ENCODE data around the gene PALB2. TPM values are rescaled to one million over a fixed set of nuclear protein-coding genes. Genes with fewer than 3 reads are reported as not detected.
"Not testable (repeated sequence)": the region's sequence is repeated elsewhere in the genome, so short reads cannot be mapped to it uniquely, and the experiment has no call there.

Gene PALB2
- total RNA-seq, 3 donors from 2014 or later, result 10.4 to 18.6 (median 10.5) TPM

- no peak for DNase-seq (ENCODE audit: low spot score in 2 of 2)
- Histone ChIP-seq H3K4me3 (peak overlapping the region; percentile 93 to 98 (median 95)), H3K36me3 (no peaks in the 10 kb centered on the region), H3K27me3 (no peaks in the 10 kb centered on the region), H3K4me1 (peaks cover 0 to 17% of the 10 kb centered on the region in 2 donors), H3K9me3 (no peaks in the 10 kb centered on the region), H3K27ac (peak overlapping the region in 1 of 2 donors; percentile 87)
- intact Hi-C loops (cut with DNase I; ENCODE audit: low total_unique reads), result no loop called here
- TF ChIP-seq POLR2AphosphoS5 (IDR thresholded peaks at IDR 0.05), result no peak
These were observed 1.2 kb upstream of the PALB2 start for GRCh38 chr16:23642246-23642774.

GRCh38 chr16:23640615-23640930 lies 537 bp downstream of the PALB2 start:
- H3K9me3 ChIP-seq, result no peaks in the 10 kb centered on the region
- peak overlapping the region; percentile 81 to 87 for H3K27ac ChIP-seq
- H3K36me3 ChIP-seq, result no peaks in the 10 kb centered on the region
- intact Hi-C loops (cut with DNase I; ENCODE audit: low total_unique reads), result no loop called here
- TF ChIP-seq, protein P1, sequence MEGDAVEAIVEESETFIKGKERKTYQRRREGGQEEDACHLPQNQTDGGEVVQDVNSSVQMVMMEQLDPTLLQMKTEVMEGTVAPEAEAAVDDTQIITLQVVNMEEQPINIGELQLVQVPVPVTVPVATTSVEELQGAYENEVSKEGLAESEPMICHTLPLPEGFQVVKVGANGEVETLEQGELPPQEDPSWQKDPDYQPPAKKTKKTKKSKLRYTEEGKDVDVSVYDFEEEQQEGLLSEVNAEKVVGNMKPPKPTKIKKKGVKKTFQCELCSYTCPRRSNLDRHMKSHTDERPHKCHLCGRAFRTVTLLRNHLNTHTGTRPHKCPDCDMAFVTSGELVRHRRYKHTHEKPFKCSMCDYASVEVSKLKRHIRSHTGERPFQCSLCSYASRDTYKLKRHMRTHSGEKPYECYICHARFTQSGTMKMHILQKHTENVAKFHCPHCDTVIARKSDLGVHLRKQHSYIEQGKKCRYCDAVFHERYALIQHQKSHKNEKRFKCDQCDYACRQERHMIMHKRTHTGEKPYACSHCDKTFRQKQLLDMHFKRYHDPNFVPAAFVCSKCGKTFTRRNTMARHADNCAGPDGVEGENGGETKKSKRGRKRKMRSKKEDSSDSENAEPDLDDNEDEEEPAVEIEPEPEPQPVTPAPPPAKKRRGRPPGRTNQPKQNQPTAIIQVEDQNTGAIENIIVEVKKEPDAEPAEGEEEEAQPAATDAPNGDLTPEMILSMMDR (IDR thresholded peaks at IDR 0.05), result no peak
- TF ChIP-seq POLR2AphosphoS5 (IDR thresholded peaks at IDR 0.05), result no peak
- TF ChIP-seq POLR2A (IDR thresholded peaks at IDR 0.05), result no peak
- no peak for DNase-seq (ENCODE audit: low spot score in 2 of 2)
- peaks cover 0 to 17% of the 10 kb centered on the region in 2 donors for H3K4me1 ChIP-seq
- peak overlapping the region; percentile 93 to 98 (median 95) for H3K4me3 ChIP-seq
- no peaks in the 10 kb centered on the region for H3K27me3 ChIP-seq

DNA sequence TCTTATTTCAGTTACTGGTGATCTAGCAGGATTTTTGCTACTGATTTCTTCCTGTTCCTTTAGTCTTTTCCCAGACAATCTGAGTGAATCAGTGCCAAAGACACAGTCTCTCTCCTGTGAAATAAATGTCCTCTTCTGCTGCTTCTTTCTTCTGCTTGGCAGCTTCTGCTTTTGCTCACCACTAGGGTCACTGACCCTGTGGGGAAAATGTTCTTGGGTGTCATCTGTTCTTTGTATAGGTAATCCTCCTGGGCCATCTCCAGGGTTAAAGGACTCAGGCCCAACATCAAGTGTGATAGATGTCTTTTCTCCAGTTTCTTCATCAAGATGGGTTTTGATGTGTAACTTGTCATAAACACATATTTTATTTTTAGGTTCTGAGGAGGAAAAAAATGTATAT lies 5.2 kb downstream of the PALB2 start:
- TF ChIP-seq POLR2A (IDR thresholded peaks at IDR 0.05), result no peak
- no peak for TF ChIP-seq POLR2AphosphoS5 (IDR thresholded peaks at IDR 0.05)
- TF ChIP-seq, protein P1 (IDR thresholded peaks at IDR 0.05), result no peak
- Histone ChIP-seq H3K9me3 (no peaks in the 10 kb centered on the region), H3K27ac (no peak overlapping the region), H3K4me1 (peaks cover 0 to 7% of the 10 kb centered on the region in 2 donors), H3K27me3 (no peaks in the 10 kb centered on the region), H3K36me3 (no peaks in the 10 kb centered on the region), H3K4me3 (no peak overlapping the region)
- DNase-seq (ENCODE audit: low spot score in 2 of 2), result no peak
- intact Hi-C loops (cut with DNase I; ENCODE audit: low total_unique reads), result no loop called here

DNA sequence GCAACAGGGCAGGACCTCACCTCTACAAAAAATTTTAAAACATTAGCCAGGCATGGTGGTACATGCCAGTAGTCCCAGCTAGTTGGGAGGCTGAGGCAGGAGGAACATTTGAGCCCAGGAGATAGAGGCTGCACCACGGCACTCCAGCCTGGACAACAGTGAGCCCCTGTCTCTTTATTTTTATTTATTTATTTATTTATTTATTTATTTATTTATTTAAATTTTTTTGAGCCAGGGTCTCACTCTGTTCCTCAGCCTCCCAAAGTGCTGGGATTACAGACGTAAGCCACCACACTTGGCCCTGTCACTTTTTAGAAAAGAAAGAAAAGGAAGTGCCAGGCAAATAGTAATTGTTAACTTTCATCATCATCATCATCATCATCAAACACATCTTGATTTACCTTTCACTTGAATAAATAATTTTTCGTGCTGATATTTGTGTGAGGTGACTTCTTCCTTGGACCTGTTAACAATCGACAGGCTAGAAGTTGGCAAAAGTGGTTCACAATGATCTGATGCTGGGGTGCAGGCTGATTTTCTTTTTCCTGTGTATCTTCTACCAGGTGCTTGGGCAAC lies 6.6 kb downstream of the PALB2 start:
- TF ChIP-seq, protein P1 (IDR thresholded peaks at IDR 0.05), result no peak
- no peak for TF ChIP-seq POLR2A (IDR thresholded peaks at IDR 0.05)
- no peak for TF ChIP-seq POLR2AphosphoS5 (IDR thresholded peaks at IDR 0.05)
- Histone ChIP-seq H3K36me3 (peaks cover 8% of the 10 kb centered on the region), H3K27me3 (no peaks in the 10 kb centered on the region), H3K9me3 (no peaks in the 10 kb centered on the region), H3K27ac (no peak overlapping the region), H3K4me3 (no peak overlapping the region), H3K4me1 (no peaks in the 10 kb centered on the region)
- intact Hi-C loops (cut with DNase I; ENCODE audit: low total_unique reads), result no loop called here
- no peak for DNase-seq (ENCODE audit: low spot score in 2 of 2)

DNA sequence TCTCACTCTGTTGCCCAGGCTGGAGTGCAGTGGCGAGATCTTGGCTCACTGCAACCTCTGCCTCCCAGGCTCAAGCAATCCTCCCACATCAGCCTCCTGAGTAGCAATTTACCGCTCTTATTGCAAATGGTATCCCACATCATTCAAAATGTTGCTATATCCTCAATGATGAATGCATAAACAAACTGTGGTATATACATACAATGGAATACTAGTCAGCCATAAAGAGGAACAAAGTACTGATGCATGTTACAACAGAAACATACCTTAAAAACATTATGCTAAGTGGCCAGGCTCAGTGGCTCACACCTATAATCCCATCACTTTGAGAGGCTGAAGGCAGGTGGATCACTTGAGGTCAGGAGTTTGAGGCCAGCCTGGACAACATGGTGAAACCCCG lies 9.2 kb downstream of the PALB2 start:
- H3K36me3 ChIP-seq; intact Hi-C loops (cut with DNase I; ENCODE audit: low total_unique reads); DNase-seq (ENCODE audit: low spot score in 2 of 2); H3K9me3 ChIP-seq; H3K4me1 ChIP-seq; H3K4me3 ChIP-seq; H3K27ac ChIP-seq; H3K27me3 ChIP-seq: not testable (repeated sequence)

DNA sequence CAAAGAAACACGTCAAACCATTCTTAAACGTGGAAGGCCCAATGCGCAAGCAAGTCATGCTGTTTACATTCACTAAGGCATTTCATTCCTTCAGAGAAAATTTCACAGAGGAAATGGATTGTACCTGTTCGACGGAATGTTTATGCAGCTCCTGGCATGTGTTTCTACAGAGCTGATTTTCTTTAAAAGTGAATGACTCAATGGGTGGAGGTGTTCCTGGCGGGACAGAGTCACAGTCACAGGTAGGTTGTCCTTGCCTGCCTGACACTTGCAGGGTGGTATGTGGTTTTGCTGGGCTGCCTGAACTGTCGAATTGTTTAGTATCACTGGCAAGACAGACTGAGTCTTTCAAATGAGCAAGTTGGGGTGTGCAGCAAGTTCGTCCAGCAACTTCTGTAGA lies 11.6 kb downstream of the PALB2 start:
- H3K9me3 ChIP-seq, result no peaks in the 10 kb centered on the region
- H3K4me3 ChIP-seq, result no peak overlapping the region
- peaks cover 9% of the 10 kb centered on the region for H3K36me3 ChIP-seq
- no peaks in the 10 kb centered on the region for H3K4me1 ChIP-seq
- intact Hi-C loops (cut with DNase I; ENCODE audit: low total_unique reads), result no loop called here
- DNase-seq (ENCODE audit: low spot score in 2 of 2), result no peak
- H3K27ac ChIP-seq, result no peak overlapping the region
- TF ChIP-seq, protein P1 (IDR thresholded peaks at IDR 0.05), result no peak
- no peak for TF ChIP-seq POLR2AphosphoS5 (IDR thresholded peaks at IDR 0.05)
- no peak for TF ChIP-seq POLR2A (IDR thresholded peaks at IDR 0.05)
- no peaks in the 10 kb centered on the region for H3K27me3 ChIP-seq

Measured in breast epithelium (tissue), 4 donors.